Glomerular visceral epithelial cell (primary cell): ENCODE results near the gene TRMT2B.

ENCODE experiments used
- DNase-seq: peaks from one replicate; pipeline ENCODE4 v3.0.0-alpha.2; 2016; ENCODE audit errors: extremely low spot score

TRMT2B gene

DNA sequence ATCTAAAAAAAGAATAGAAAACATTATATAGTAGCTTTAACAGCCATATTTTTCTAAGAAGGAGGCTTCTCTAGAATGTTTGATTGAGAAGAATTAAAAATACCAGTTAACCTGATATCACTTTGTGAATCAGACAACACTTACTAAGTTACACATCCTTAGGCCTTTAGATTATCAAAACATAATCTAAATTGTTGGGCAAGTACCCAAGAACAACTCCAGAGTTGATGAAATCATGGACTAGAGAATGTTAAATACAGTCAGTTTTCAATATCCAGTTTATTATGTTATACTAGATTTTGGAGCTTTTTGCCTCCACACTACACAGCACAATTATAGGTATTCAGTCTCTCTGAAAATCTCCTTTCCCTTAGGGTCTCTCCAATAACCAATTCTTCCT lies 42.8 kb downstream of the TRMT2B start:
- DNase-seq: no peak

DNA sequence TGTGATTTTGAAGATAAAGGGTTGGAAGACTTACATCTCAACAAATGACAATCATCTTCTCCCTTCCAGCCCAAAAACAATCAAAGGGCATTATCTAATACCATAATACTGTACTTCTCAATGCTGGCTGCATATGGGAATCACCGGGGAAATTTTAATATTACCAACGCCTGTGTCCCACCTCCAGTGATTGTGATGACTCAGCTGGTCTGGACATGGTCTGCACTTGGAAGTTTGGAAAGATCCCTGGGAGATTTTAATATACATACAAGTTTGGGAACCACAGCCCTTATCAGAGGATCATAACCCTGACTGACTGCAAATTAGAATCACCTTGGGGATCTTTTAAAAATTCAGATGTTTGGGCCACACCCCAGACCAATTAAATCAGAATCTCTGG lies 52.5 kb downstream of the TRMT2B start:
- DNase-seq: no peak

DNA sequence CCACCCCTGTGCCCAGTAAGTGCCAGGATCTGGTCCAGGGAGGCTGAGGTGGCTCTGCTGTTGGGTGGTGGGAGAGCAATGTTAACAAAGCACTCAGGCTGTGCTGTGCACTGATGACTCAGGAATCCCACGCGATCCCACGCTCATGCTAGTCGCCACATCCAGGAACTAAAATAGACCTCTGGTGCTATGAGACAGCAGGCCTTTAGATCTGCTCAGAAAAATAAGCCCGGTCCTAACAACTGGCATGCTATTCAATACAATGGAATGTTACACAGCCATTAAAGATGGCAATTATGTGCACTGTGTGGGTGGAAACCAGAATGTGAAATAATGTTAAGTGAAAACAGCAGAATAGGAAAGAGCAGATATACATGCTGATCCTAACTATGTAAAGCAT lies 56.4 kb downstream of the TRMT2B start:
- DNase-seq: peak; percentile 32

DNA sequence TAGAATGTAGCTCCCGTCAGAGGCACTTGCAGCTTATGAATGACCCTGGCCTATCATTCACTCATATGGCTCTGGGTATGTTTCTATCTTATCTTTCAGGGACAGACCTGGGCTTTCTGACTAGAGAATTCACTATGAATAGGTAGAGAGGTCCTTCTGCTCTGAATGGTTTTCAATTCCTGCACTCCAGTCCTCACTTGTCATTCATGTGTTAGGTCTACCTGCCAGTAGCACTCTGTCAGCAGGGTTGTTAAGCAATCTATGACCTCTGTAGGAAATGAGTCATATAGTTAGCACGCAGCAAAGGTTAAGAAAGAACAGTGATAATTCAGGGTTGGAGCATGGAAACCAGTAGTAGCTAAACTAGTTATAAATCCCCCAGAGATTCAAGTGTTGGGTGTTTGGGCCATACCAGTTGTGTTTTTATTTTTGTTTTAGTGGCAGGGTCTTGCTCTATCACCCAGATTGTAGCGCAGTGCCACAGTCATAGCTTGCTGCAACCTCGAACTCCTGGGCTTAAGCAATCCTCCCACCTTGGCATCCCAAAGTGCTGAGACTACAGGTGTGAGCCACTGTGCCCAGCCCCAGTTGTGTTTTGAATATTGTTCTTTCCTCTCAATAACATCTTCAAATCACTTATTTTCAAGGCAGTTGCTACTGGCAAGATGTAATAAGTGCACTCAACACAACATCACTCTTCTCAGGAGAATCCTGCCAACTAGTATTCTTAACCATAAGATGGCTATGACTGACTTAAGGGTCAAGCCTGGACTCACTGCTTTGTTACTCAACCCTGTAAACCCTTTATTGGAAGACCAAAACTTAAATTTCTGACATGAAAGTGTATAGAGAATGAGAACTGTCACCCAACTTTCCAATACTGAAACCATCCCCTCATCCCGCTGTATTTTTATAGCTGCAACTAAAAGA lies 57.3 kb downstream of the TRMT2B start:
- DNase-seq: peak; percentile 36

DNA sequence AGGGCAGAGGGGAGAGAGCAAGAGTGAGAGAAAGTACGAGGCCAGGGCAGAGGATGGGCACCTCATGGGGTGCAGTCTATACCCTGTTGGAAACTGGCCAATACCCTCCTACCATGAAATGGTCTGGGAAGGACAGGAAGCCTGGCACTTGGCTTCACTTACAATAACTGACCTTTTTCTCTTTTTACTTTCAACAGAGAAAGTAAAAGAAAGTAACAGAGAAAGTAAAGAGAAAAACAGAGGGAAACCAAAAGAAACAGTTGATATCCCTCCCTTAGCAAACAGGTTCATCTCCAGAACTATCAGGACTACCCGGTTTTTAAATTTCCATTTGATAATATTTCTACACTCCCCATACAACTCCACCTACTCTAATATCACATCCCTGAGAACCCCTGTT lies 61.8 kb downstream of the TRMT2B start:
- DNase-seq: no peak

DNA sequence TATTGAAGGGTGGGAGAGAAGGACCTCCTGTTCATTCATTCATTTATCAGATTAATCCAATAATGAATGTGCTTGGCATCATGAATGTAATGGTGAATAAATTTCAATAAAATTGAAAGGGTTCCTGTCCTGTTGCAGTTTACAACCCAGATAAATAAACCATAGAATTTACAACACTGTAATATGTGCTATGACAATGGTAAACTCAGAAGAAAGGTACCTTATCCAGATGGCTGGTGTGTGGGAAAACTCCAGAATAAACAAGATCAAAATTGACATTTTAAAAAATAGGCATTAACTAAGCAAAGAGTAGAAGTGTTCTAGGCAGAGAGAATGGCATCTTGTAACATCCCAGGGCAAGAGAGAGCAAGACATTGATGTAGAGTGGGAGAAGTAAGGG lies 67.1 kb downstream of the TRMT2B start:
- DNase-seq: no peak

DNA sequence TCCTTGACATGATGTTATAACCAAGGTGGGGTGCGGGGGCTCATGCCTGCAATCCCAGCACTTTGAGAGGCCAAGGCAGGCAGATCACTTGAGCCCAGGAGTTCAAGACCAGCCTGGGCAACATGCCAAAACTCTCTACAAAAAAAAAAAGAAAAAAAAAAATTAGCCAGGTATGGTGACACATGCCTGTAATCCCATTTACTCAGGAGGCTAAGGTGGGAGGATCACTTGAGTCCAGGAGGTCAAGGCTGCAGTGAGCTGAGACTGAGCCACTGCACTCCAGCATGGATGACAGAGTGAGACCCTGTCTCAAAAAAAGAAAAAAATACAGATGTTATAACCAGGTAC lies 70.4 kb downstream of the TRMT2B start:
- peak; percentile 2 for DNase-seq

DNA sequence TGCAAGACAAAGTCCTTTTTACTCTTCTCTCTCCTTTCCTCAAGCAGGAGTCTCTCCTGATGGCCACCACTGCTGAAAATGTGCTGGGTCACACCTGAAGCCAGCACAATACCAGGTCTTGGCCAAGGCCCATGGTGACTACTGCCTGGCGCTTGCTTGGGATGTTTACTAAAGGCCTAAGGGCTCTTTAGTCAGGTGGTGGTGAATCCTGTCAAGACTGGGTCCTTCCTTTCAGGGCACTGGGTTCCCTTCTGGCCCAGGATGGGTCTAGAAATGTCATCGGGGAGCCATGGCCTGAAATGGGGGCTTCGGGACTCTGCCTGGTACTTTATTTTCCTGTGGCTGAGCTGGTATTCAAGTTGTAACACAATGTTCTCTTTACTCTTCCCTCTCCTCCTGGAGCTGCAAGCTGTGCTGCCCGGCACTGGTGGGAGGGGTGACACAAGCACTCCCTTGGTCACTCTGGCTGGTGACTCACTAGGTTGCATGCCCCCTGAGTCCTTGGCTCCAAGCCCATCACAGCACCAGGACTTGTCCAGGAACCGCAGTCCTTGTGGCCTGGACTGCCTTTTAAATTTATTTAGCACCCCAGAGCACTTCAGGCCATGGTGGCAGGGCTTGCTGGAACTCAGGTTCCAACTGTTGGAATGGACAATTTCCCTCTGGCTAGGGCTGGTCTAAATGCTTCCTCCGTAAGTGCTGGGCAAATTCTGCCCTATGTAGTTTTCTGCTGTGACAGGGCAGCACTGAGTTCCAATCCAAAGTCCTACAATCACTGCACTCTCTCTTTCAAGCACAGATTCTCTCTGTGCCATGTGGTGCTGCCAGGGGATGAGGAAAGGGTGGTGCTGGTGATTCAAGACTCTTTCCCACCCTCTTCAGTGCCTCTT lies 71.1 kb downstream of the TRMT2B start:
- DNase-seq: peak; percentile 82

DNA sequence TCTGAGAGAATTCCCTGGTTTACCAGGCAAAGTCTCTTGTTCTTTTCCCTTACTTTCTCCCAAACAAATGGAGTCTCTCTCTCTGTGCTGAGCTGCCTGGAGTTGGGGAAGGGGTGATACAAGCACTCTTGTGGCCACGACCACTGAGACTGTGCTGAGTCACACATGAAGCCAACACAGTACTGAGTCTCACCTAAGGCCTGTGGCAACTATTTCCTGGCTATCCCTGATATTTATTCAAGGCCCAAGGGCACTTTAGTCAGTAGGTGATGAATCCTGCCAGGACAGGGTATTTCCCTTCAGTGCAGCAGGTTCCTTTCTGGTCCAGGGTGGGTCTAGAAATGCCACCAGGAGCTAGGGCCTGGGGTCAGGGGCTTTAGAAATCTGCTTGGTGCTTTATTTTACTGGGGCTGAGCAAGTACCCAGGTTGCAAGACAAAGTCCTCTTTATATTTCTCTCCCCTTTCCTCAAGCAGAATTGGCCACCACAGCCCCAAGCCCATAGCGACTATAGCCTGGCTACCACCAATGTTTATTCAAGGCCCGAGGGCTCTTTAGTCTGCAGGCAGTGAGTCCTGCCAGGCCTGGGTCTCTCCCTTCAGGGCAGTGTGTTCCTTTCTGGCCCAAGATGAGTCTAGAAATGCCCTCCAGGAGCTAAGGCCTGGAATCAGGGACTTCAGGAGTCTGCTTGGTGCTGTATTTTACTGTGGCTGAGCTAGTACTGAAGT lies 71.9 kb downstream of the TRMT2B start:
- DNase-seq: peak; percentile 3

DNA sequence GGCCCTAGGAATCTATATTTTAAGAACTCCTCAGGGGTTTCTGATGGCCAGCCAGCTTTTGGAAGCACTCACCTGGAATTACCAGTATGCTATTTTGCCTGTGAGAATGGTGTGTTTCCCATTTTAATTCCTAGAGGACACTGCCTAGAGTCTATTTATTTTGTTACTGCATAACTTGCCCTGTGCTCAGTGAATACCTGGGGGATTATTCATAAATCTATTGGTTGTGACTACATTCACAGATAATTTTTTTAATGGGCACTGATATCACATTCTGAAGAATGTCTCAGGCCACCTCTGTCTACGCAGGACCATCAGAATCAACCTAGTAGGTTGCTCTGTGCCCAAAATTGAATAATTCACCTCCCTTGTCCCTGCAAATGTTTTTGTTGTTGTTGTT lies 75.7 kb downstream of the TRMT2B start:
- no peak for DNase-seq

DNA sequence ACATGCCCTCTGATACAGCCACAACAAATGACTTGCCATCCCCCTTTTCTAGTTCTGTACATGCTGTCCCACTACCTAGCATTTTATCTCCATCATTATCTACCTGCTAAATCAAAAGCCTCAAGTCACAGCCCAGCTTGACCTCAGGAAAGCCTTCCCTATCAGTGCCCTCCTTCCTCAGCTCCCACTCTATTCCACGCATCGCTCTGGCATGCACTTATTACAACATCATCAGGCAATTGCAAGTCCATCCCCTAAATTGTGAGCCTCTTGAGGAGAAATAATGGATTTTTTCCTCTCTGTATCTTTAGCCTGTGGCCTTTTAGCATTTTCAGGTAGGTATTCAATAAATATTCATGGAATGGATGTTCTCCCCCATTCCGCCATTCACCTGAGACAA lies 76.7 kb downstream of the TRMT2B start:
- DNase-seq: no peak

DNA sequence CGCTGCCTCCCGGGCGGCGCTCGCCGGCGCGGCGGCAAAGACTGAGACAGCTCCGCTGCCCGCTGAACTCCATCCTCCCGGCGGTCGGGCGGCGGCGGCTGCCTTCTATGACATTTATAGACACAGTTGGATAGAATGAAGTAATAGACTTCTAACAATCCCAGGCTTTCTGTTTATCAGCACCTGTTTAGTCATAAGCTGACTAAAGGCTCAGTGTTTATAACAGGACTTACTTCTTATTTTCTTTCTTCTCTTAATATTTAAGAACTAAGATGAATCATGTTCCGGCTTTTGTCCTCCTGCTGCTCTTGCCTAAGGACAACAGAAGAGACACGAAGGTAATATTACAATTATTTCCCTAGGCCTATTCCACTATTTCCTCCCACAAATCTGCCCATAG lies 78.5 kb downstream of the TRMT2B start:
- DNase-seq: no peak

DNA sequence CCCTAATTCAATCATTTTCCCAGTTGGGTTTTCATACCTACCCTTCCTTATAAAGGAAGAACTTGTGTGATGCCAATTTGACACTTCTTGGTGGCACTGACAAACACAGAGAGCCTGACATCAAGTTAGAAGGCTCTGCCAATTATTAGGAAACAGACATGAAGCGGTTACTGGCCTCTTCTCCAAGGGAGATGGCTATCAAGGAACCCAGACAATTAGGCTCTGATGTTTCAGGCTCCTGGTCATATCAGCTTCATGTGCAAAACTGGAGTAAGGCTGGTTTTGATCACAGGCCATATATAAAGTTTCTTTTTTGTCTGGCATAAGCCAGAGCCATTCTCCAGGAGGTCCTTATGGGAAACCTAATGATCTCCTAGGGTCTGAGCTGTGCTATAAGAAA lies 82.0 kb downstream of the TRMT2B start:
- no peak for DNase-seq

DNA sequence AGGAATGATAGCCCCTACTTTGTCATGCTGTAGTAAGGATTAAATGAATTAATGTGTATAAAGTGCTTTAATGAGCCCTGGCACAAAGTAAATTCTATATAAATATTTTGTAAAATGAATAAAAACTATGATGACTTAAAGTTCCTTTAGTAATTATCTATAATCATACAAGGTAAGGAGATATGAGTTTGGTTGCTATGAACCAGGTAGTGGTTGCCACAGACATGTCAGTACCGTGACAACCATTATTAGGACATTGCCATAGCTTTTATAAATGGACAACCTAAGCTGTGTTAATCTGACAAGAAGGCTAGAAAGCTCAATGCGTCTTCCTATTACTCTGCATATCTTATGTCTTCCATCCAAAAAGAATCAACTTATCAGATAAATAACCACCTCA lies 82.5 kb downstream of the TRMT2B start, which contains the start of gene ARL13A:
ARL13A (plus strand) TSS at position 301 of the 400 bp plus-strand sequence. CDS start 3,982 bp downstream, outside the sequence.
- DNase-seq: no peak

DNA sequence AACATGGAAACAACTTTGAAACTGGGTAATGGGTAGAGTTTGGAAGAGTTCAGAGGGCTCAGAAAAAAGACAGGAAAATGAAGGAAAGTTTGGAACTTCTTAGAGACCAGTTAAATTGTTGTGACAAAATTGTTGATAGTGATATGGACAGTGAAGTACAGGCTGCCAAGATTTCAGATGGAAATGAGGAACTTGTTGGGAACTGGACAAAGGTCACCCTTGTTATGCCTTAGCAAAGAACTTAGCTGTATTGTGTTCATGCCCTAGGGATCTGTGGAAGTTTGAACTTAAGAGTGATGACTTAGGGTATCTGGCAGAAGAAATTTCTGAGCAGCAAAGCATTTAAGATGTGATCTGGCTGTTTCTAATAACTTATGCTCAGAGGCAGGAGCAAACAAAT lies 87.5 kb downstream of the TRMT2B start:
- DNase-seq: no peak

DNA sequence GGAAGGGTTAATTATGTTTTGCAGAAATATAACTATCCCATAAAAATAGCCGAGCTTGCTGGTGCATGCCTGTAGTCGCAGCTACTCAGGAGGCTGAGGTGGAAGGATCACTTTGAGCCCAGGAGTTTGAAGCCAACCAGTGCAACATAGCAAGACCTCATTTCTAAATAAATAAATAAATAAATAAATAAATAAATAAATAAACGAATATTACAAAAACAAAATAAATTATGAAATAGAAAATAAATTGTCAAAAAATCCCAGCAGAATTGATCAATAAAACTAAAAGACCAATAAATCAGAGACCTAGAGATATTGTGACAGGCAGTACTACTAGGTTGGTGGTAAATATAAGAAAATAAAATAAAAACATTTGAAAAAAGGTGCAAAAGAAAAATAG lies 89.1 kb downstream of the TRMT2B start:
- DNase-seq: no peak
